Endodermal cell (in vitro differentiated cells): ENCODE results near the gene ACOT9. TPM values are rescaled to one million over a fixed set of nuclear protein-coding genes. Genes with fewer than 3 reads are reported as not detected.
"Not testable (repeated sequence)": the region's sequence is repeated elsewhere in the genome, so short reads cannot be mapped to it uniquely, and the experiment has no call there.

Experiments
- DNase-seq: peaks from one replicate; pipeline ENCODE4 v3.0.0-alpha.2; 2017
- H3K27ac ChIP-seq: 2 replicates; pipeline ENCODE4 v1.5.1; 2013; ENCODE audit warnings: mild to moderate bottlenecking, low read depth, low read length, moderate library complexity
- H3K27me3 ChIP-seq: 2 replicates; pipeline ENCODE4 v1.6.1; 2013; ENCODE audit warnings: mild to moderate bottlenecking, low read length, moderate library complexity; ENCODE audit not compliant: insufficient read depth, control insufficient read depth, poor library complexity, severe bottlenecking
- H3K36me3 ChIP-seq: 2 replicates; pipeline ENCODE4 v1.7.0; 2013; ENCODE audit warnings: mild to moderate bottlenecking, low read length, moderate library complexity; ENCODE audit not compliant: control insufficient read depth, insufficient read depth
- H3K4me1 ChIP-seq: one replicate; pipeline ENCODE4 v1.7.0; 2013; ENCODE audit warnings: low read length; ENCODE audit not compliant: control insufficient read depth, insufficient read depth
- H3K4me3 ChIP-seq: 2 replicates; pipeline ENCODE4 v1.5.1; 2013; ENCODE audit warnings: mild to moderate bottlenecking, low read length, moderate library complexity
- H3K9ac ChIP-seq: 2 replicates; pipeline ENCODE4 v1.6.1; 2013; ENCODE audit warnings: mild to moderate bottlenecking, low read length, moderate library complexity; ENCODE audit not compliant: poor library complexity, severe bottlenecking; ENCODE audit errors: extremely low read depth
- H3K9me3 ChIP-seq: 2 replicates; pipeline ENCODE4 v1.6.1; 2013; ENCODE audit warnings: mild to moderate bottlenecking, low read length, moderate library complexity; ENCODE audit not compliant: control insufficient read depth
- H3K27ac Mint-ChIP-seq: 2 replicates; pipeline ENCODE4 v1.8.0; 2020; ENCODE audit warnings: mixed read lengths
- H3K27me3 Mint-ChIP-seq: 2 replicates; pipeline ENCODE4 v1.8.0; 2021; ENCODE audit warnings: mild to moderate bottlenecking, mixed read lengths; ENCODE audit not compliant: insufficient read depth
- H3K36me3 Mint-ChIP-seq: 2 replicates; pipeline ENCODE4 v1.8.0; 2020; ENCODE audit warnings: low read depth, mixed read lengths
- H3K4me1 Mint-ChIP-seq: 2 replicates; pipeline ENCODE4 v1.8.0; 2020; ENCODE audit warnings: mixed read lengths
- H3K4me3 Mint-ChIP-seq: 2 replicates; pipeline ENCODE4 v1.8.0; 2020; ENCODE audit warnings: mild to moderate bottlenecking, moderate library complexity, mixed read lengths
- H3K9me3 Mint-ChIP-seq: 2 replicates; pipeline ENCODE4 v1.8.0; 2020; ENCODE audit warnings: mild to moderate bottlenecking, mixed read lengths
- WGBS, 2 experiments: methylation state at CpG; one replicate each; pipeline versions ENCODE4 v1.1.5 to v1.1.7; 2013; ENCODE audit warnings: missing lambda C conversion rate in 2 of 2, mixed read lengths in 1 of 2; ENCODE audit not compliant: insufficient coverage in 1 of 2, insufficient read length in 1 of 2; 5-methylcytosine and 5-hydroxymethylcytosine counted together
- total RNA-seq, 2 donors: library from RNA; stranded (reverse); fragmentation: NEBNext Ultra II Directional in 1 of 2; extraction: Animal tissue kit (Norgen Biotek cat#: 25700) in 1 of 2; gene quantifications; 2 replicates in 1 of 2; 3 replicates in 1 of 2; pipeline ENCODE4 v1.2.1, GENCODE V29; 2021
- TF ChIP-seq, protein P1 (sequence below): fragments of 200-600 bp; sonication (generic); conservative IDR thresholded peaks from 2 replicates; pipeline ENCODE4 v1.5.0; 2021; ENCODE audit warnings: antibody characterized with exemption, mild to moderate bottlenecking

ACOT9 gene
- total RNA-seq, 2 donors from 2014 or later: 34.6 to 58.4 TPM

GRCh38 chrX:23749129-23749528 is 6.1 kb upstream of the ACOT9 start:
- Histone ChIP-seq H3K9ac (no peak overlapping the region), H3K4me3 (no peak overlapping the region), H3K4me1 (no peaks in the 10 kb centered on the region), H3K36me3 (no peaks in the 10 kb centered on the region), H3K9me3 (no peaks in the 10 kb centered on the region), H3K27me3 (no peaks in the 10 kb centered on the region), H3K27ac (no peak overlapping the region)
- Mint-ChIP-seq H3K9me3 (no peaks in the 10 kb centered on the region), H3K36me3 (no peaks in the 10 kb centered on the region), H3K27me3 (no peaks in the 10 kb centered on the region), H3K4me1 (peaks cover under 1% of the 10 kb centered on the region), H3K4me3 (no peak overlapping the region), H3K27ac (no peak overlapping the region)
- DNase-seq: no peak
- 98% methylated on average over 2 of the region's 4 CpGs; no CpG with 5 or more reads in 1 of the 2 experiments for WGBS, 2 experiments
- TF ChIP-seq, protein P1, sequence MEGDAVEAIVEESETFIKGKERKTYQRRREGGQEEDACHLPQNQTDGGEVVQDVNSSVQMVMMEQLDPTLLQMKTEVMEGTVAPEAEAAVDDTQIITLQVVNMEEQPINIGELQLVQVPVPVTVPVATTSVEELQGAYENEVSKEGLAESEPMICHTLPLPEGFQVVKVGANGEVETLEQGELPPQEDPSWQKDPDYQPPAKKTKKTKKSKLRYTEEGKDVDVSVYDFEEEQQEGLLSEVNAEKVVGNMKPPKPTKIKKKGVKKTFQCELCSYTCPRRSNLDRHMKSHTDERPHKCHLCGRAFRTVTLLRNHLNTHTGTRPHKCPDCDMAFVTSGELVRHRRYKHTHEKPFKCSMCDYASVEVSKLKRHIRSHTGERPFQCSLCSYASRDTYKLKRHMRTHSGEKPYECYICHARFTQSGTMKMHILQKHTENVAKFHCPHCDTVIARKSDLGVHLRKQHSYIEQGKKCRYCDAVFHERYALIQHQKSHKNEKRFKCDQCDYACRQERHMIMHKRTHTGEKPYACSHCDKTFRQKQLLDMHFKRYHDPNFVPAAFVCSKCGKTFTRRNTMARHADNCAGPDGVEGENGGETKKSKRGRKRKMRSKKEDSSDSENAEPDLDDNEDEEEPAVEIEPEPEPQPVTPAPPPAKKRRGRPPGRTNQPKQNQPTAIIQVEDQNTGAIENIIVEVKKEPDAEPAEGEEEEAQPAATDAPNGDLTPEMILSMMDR: no peak

- H3K4me3 Mint-ChIP-seq: no peak overlapping the region
- no peaks in the 10 kb centered on the region for H3K9me3 Mint-ChIP-seq
- H3K27me3 ChIP-seq: no peaks in the 10 kb centered on the region
- no peak overlapping the region for H3K27ac ChIP-seq
- no peaks in the 10 kb centered on the region for H3K9me3 ChIP-seq
- no peak for DNase-seq
- H3K9ac ChIP-seq: no peak overlapping the region
- no peaks in the 10 kb centered on the region for H3K4me1 ChIP-seq
- WGBS, 2 experiments: 100% methylated on average over 1 of the region's 3 CpGs; no CpG with 5 or more reads in 1 of the 2 experiments
- peaks cover 15% of the 10 kb centered on the region for H3K4me1 Mint-ChIP-seq
- no peaks in the 10 kb centered on the region for H3K36me3 ChIP-seq
- H3K27ac Mint-ChIP-seq: no peak overlapping the region
- no peaks in the 10 kb centered on the region for H3K27me3 Mint-ChIP-seq
- TF ChIP-seq, protein P1: no peak
- H3K4me3 ChIP-seq: no peak overlapping the region
- H3K36me3 Mint-ChIP-seq: no peaks in the 10 kb centered on the region
Measured at GRCh38 chrX:23745786-23746185, 2.7 kb upstream of the ACOT9 start.

DNA sequence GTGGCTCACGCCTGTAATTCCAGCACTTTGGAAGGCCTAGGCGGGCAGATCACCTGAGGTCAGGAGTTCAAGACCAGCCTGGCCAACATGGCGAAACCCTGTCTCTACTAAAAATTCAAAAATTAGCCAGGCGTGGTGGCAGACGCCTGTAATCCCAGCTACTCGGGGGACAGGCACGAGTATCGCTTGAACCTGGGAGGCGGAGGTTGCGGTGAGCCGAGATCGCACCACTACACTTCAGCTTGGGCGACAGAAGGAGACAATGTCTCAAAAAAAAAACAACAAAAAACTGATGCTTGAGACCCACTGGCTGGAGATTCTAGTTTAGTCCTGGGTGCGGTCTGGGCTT is 521 bp upstream of the ACOT9 start:
- Mint-ChIP-seq H3K4me1 (peaks cover 20% of the 10 kb centered on the region), H3K27ac (peak overlapping the region; percentile 98), H3K4me3 (peak overlapping the region; percentile 76)
- H3K9ac ChIP-seq: peak overlapping the region; percentile 11
- H3K36me3 Mint-ChIP-seq, H3K9me3 ChIP-seq, DNase-seq, H3K27me3 ChIP-seq, H3K27me3 Mint-ChIP-seq, H3K36me3 ChIP-seq, H3K4me1 ChIP-seq, H3K9me3 Mint-ChIP-seq: not testable (repeated sequence)
- peak overlapping the region; percentile 88 for H3K4me3 ChIP-seq
- H3K27ac ChIP-seq: peak overlapping the region; percentile 38
- WGBS, 2 experiments: 36 to 82% methylated on average over 2 to 14 of the region's 14 CpGs

GRCh38 chrX:23742174-23742696 is 841 bp downstream of the ACOT9 start:
- H3K9ac ChIP-seq: peak overlapping the region; percentile 59
- H3K27me3 ChIP-seq: no peaks in the 10 kb centered on the region
- H3K36me3 ChIP-seq: no peaks in the 10 kb centered on the region
- peak overlapping the region; percentile 76 for H3K4me3 Mint-ChIP-seq
- peak; percentile 66 for DNase-seq
- peaks cover 20% of the 10 kb centered on the region for H3K4me1 Mint-ChIP-seq
- no peaks in the 10 kb centered on the region for H3K27me3 Mint-ChIP-seq
- H3K36me3 Mint-ChIP-seq: no peaks in the 10 kb centered on the region
- no peak overlapping the region for H3K27ac ChIP-seq
- H3K9me3 ChIP-seq: no peaks in the 10 kb centered on the region
- 10 to 29% methylated on average over 1 to 6 of the region's 6 CpGs for WGBS, 2 experiments
- H3K4me1 ChIP-seq: no peaks in the 10 kb centered on the region
- TF ChIP-seq, protein P1: no peak
- H3K27ac Mint-ChIP-seq: peak overlapping the region; percentile 89
- H3K4me3 ChIP-seq: peak overlapping the region; percentile 88
- no peaks in the 10 kb centered on the region for H3K9me3 Mint-ChIP-seq
